Measurements from ENCODE around the gene ADAMTS20. TPM values are rescaled to one million over a fixed set of nuclear protein-coding genes. Genes with fewer than 3 reads are reported as not detected.

ADAMTS20 gene
- total and polyA plus RNA-seq, 2 donors (not counting 3 experiments of a cell fraction or from before 2014, with no cell fraction given) = not detected

DNA sequence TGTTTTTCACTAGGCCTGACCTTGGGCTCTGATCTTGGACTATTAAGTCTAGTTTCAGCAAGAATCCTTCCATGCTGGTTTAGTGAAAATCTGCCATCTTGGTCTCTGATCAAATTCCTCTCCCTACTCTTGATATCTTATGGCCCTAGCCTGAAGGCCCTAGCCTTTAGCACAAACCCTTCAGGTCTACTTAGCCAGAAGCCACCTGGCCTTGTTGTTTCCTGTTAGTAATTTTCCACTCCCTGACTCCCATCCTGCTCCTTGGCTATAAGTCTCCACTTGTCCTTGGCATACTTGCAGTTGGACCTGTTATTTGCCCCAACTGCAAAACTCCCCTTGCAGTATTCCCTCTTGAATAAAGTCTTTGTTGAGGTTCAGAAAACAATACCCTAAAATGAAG is 241.4 kb downstream of the ADAMTS20 start:
- intact Hi-C loops (cut with micrococcal nuclease) (no loop called here), dilution Hi-C loops (cut with MboI; ENCODE audit: extremely low pct_ligation_motif_present, low sequenced_read_pairs) (no loop called here)
- POLR2A ChIA-PET = no interaction called here
- no peak for TF ChIP-seq CTCF (IDR thresholded peaks at IDR 0.05; ENCODE audit: extremely low read depth in 1 of 2, insufficient read depth in 1 of 2, low read depth in 1 of 2, low read length in 2 of 2)
- TF ChIP-seq POLR2A (IDR thresholded peaks at IDR 0.05; ENCODE audit: low read depth, low read length) = no peak
- TF ChIP-seq POLR2AphosphoS5 (IDR thresholded peaks at IDR 0.05; ENCODE audit: insufficient read depth, low read depth, low read length) = no peak
- no peak for TF ChIP-seq FOS (IDR thresholded peaks at IDR 0.05; ENCODE audit: borderline replicate concordance, insufficient read depth, low read length)
- TF ChIP-seq EZH2 (IDR thresholded peaks at IDR 0.05; ENCODE audit: borderline replicate concordance, low read depth, low read length, severe bottlenecking) = no peak
- TF ChIP-seq, protein P1, sequence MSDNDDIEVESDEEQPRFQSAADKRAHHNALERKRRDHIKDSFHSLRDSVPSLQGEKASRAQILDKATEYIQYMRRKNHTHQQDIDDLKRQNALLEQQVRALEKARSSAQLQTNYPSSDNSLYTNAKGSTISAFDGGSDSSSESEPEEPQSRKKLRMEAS (IDR thresholded peaks at IDR 0.05; ENCODE audit: insufficient read depth, insufficient read length) = no peak
- no peak for TF ChIP-seq GATA2 (IDR thresholded peaks at IDR 0.05; ENCODE audit: insufficient read depth, insufficient read length, low read depth, low read length)
- TF ChIP-seq MYC (IDR thresholded peaks at IDR 0.05; ENCODE audit: low read depth, low read length) = no peak
- no peak for TF ChIP-seq JUN (IDR thresholded peaks at IDR 0.05; ENCODE audit: borderline replicate concordance, insufficient read depth, insufficient read length, low read depth)
- H3K27ac ChIP-seq (ENCODE audit: insufficient read depth, low read depth, low read length) = no peak overlapping the region
- no peaks in the 10 kb centered on the region for H3K27me3 ChIP-seq (ENCODE audit: control insufficient read depth in 2 of 2, insufficient read depth in 2 of 2, low read length in 2 of 2)
- H3K9me1 ChIP-seq (replicated peaks; ENCODE audit: control insufficient read depth, extremely low read depth, insufficient read depth, low read length) = no peaks in the 10 kb centered on the region
- FAIRE-seq (no peak), DNase-seq (ENCODE audit: low read depth, low spot score) (no peak)
- BruUV-seq (replicated peaks) = no TSS peak
- no peak overlapping the region for H3K4me2 ChIP-seq (ENCODE audit: insufficient read depth, low read length)
- no peaks in the 10 kb centered on the region for H3K79me2 ChIP-seq (ENCODE audit: control insufficient read depth, insufficient read depth, low read length)
- peaks cover 2% of the 10 kb centered on the region for H3K4me1 ChIP-seq (ENCODE audit: control insufficient read depth, extremely low read depth, insufficient read depth, low read length)
- H3K9me3 ChIP-seq (replicated peaks; ENCODE audit: control insufficient read depth, insufficient read depth, low read length) = no peaks in the 10 kb centered on the region
- no peaks in the 10 kb centered on the region for H3K36me3 ChIP-seq (ENCODE audit: control insufficient read depth in 2 of 2, extremely low read depth in 1 of 2, insufficient read depth in 2 of 2, low read length in 2 of 2)
- H3K4me3 ChIP-seq (replicated peaks in 1 of 3; ENCODE audit: insufficient read depth in 1 of 3, low read depth in 1 of 3, low read length in 3 of 3) = no peak overlapping the region
- H2AFZ ChIP-seq (ENCODE audit: low read depth, low read length) = no peak overlapping the region
- CTCF ChIA-PET = no interaction called here
- H4K20me1 ChIP-seq (replicated peaks; ENCODE audit: control insufficient read depth, extremely low read depth, insufficient read depth, low read length) = no peaks in the 10 kb centered on the region
- H3K9ac ChIP-seq (replicated peaks; ENCODE audit: extremely low read depth, insufficient read depth, low read length) = no peak overlapping the region
